SK-N-SH treated with all-trans-retinoic acid at 6 μM for 48 hours (cell line): ENCODE data around the gene BACH2.
"Not testable (repeated sequence)": the region's sequence is repeated elsewhere in the genome, so short reads cannot be mapped to it uniquely, and the experiment has no call there.

Experiments used
- ATAC-seq: fragments of 200-7000 bp; cut with Tn5 transposase; 3 replicates; pipeline ENCODE4 v1.9.1; 2020; ENCODE audit warnings: mild to moderate bottlenecking, moderate library complexity
- ARNTL ChIP-seq: fragments of 450-650 bp; formaldehyde crosslinking; IDR thresholded peaks from 2 replicates; pipeline ENCODE4 v1.5.0; 2020; ENCODE audit warnings: low read depth, mild to moderate bottlenecking, moderate library complexity, borderline replicate concordance
- BACH2 ChIP-seq: fragments of 250-450 bp; sonication (Bioruptor Pico); IDR thresholded peaks from 2 replicates; pipeline ENCODE4 v1.9.0; 2021; ENCODE audit warnings: mild to moderate bottlenecking, borderline replicate concordance
- ISL1 ChIP-seq: fragments of 250-450 bp; sonication (Bioruptor Pico); IDR thresholded peaks from 2 replicates; pipeline ENCODE4 v2.1.2; 2022; ENCODE audit warnings: mild to moderate bottlenecking, moderate library complexity
- OSR1 ChIP-seq: fragments of 250-450 bp; sonication (Bioruptor Pico); IDR thresholded peaks from 2 replicates; pipeline ENCODE4 v1.8.0; 2022; ENCODE audit warnings: moderate library complexity, mild to moderate bottlenecking, inconsistent platforms
- PPARA ChIP-seq: fragments of 250-450 bp; sonication (Bioruptor Pico); IDR thresholded peaks from 2 replicates; pipeline ENCODE4 v1.5.0; 2020; ENCODE audit warnings: mild to moderate bottlenecking, borderline replicate concordance
- RARB ChIP-seq: fragments of 250-450 bp; sonication (Bioruptor Pico); IDR thresholded peaks from 2 replicates; pipeline ENCODE4 v1.8.0; 2021; ENCODE audit warnings: mild to moderate bottlenecking, moderate library complexity
- SNAI2 ChIP-seq: fragments of 250-450 bp; sonication (Bioruptor Pico); IDR thresholded peaks from 2 replicates; pipeline ENCODE4 v1.5.0; 2020; ENCODE audit warnings: mild to moderate bottlenecking, moderate library complexity
- TCF4 ChIP-seq: fragments of 250-450 bp; sonication (Bioruptor Pico); IDR thresholded peaks from 2 replicates; pipeline ENCODE4 v1.8.0; 2021; ENCODE audit warnings: mild to moderate bottlenecking, moderate library complexity, borderline replicate concordance
- TOX ChIP-seq: fragments of 250-450 bp; sonication (Bioruptor Pico); IDR thresholded peaks from 2 replicates; pipeline ENCODE4 v1.8.0; 2021; ENCODE audit warnings: mild to moderate bottlenecking, moderate library complexity, borderline replicate concordance
- ZFP30 ChIP-seq: fragments of 450-650 bp; formaldehyde crosslinking; IDR thresholded peaks from 2 replicates; pipeline ENCODE4 v1.5.0; 2022; ENCODE audit warnings: mild to moderate bottlenecking, moderate library complexity
- ZNF565 ChIP-seq: fragments of 450-650 bp; formaldehyde crosslinking; conservative IDR thresholded peaks from 2 replicates; pipeline ENCODE4 v1.5.0; 2020; ENCODE audit warnings: low read depth, mild to moderate bottlenecking, moderate library complexity
- ZNF70 ChIP-seq: fragments of 450-650 bp; formaldehyde crosslinking; IDR thresholded peaks from 2 replicates; pipeline ENCODE4 v1.5.0; 2020; ENCODE audit warnings: mild to moderate bottlenecking, moderate library complexity
- ZNF8 ChIP-seq: fragments of 450-650 bp; formaldehyde crosslinking; IDR thresholded peaks from 2 replicates; pipeline ENCODE4 v1.5.0; 2020; ENCODE audit warnings: mild to moderate bottlenecking, moderate library complexity
- TF ChIP-seq, protein P1 (sequence below): fragments of 250-450 bp; sonication (Bioruptor Pico); IDR thresholded peaks from 2 replicates; pipeline ENCODE4 v1.8.0; 2020; ENCODE audit warnings: mild to moderate bottlenecking, moderate library complexity, borderline replicate concordance
- TF ChIP-seq, protein P2 (sequence below): fragments of 250-450 bp; sonication (Bioruptor Pico); IDR thresholded peaks from 2 replicates; pipeline ENCODE4 v1.5.1; 2021; ENCODE audit warnings: mild to moderate bottlenecking, moderate library complexity
- TF ChIP-seq, protein P3 (sequence below): fragments of 250-450 bp; sonication (Bioruptor Pico); IDR thresholded peaks from 2 replicates; pipeline ENCODE4 v1.8.0; 2021; ENCODE audit warnings: low read depth, mild to moderate bottlenecking, moderate library complexity, borderline replicate concordance
- TF ChIP-seq, protein P4 (sequence below): fragments of 250-450 bp; sonication (Bioruptor Pico); IDR thresholded peaks from 2 replicates; pipeline ENCODE4 v1.5.0; 2020; ENCODE audit warnings: mild to moderate bottlenecking, moderate library complexity

Gene BACH2

DNA sequence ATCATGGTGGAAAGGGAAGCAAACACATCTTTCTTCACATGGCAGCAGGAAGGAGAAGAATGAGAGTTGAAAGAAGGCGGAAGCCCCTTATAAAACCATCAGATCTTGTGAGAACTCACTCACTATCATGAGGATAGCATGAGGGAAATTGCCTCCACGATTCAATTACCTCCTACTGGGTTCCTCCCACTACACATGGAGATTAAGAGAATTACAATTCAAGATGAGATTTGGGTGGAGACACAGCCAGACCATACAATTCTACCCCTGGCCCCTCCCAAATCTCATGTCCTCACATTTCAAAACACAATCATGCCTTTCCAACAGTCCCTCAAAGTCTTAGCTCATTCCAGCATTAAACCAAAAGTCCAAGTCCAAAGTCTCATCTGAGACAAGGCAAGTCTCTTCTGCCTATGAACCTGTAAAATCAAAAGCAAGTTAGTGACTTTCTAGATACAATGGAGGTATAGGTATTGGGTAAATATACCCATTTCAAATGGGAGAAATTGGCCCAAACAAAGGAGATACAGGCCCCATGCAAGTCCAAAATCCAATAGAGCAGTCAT lies 36.4 kb upstream of the BACH2 start:
- not testable (repeated sequence) for ATAC-seq

DNA sequence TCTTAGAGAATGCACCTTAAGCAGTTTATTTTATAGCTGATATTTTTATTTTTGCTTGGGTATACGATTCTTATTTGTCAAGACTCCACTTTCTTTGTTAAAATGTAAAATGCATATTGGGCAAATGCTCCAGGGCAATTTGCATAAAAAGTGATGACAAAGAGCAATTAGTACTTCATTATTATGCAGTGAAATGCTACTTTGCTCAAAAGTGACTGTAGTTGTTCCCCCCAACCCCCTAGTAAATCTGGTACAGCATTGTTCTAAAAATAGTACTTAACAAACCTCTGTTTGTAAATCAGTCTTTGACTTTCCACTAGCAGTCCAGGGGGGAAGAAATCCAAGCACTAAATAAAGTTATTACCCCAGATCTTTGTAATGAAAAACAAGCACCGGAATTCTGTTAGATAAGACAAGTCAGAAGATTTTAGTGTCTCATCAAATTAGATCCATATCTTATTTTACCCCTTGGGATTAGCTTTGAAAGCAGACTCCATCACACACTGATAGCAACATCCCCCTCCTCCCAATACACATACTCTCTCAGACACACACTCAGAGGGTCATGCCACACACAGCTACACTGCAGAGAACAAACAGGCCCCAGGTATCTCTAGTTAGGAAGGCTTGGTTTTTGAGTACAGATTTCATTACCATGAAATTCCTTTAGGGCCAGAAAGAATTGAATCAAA lies 32.9 kb upstream of the BACH2 start:
- no peak for ATAC-seq
- TF ChIP-seq TOX: no peak
- no peak for TF ChIP-seq OSR1 (CRISPR knock-in tag)
- TF ChIP-seq ISL1: peak; percentile 51
- TF ChIP-seq, all 23 proteins: peak for 1

DNA sequence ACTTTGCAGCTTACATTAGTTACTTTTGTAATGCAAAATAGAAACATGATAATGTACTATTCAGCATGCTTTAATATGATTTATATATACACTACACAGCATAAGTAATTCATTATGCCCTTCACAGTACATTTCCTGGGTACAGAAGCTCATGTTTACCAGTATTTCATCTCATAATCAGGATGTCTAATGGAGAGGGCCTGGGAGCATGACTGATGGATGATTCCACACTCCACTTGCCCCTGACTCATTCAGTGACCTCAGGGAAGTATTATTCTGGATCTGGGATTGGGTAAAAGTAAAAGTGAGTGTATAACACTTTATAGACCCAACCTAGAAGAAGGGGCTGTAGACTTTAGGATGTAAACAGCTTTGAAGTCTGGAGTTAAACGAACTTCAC lies 31.4 kb upstream of the BACH2 start:
- peak; percentile 86 for ATAC-seq
- TF ChIP-seq ZNF565 (CRISPR knock-in tag) (no peak), TCF4 (CRISPR knock-in tag) (0 out of 2 replicates have a peak, but pooled peaks have one; percentile 19), PPARA (CRISPR knock-in tag) (no peak), ISL1 (peak; percentile 54; the same call in 1 of the 2 replicates)
- TF ChIP-seq, protein P1, sequence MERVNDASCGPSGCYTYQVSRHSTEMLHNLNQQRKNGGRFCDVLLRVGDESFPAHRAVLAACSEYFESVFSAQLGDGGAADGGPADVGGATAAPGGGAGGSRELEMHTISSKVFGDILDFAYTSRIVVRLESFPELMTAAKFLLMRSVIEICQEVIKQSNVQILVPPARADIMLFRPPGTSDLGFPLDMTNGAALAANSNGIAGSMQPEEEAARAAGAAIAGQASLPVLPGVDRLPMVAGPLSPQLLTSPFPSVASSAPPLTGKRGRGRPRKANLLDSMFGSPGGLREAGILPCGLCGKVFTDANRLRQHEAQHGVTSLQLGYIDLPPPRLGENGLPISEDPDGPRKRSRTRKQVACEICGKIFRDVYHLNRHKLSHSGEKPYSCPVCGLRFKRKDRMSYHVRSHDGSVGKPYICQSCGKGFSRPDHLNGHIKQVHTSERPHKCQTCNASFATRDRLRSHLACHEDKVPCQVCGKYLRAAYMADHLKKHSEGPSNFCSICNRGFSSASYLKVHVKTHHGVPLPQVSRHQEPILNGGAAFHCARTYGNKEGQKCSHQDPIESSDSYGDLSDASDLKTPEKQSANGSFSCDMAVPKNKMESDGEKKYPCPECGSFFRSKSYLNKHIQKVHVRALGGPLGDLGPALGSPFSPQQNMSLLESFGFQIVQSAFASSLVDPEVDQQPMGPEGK (CRISPR knock-in tag): no peak

DNA sequence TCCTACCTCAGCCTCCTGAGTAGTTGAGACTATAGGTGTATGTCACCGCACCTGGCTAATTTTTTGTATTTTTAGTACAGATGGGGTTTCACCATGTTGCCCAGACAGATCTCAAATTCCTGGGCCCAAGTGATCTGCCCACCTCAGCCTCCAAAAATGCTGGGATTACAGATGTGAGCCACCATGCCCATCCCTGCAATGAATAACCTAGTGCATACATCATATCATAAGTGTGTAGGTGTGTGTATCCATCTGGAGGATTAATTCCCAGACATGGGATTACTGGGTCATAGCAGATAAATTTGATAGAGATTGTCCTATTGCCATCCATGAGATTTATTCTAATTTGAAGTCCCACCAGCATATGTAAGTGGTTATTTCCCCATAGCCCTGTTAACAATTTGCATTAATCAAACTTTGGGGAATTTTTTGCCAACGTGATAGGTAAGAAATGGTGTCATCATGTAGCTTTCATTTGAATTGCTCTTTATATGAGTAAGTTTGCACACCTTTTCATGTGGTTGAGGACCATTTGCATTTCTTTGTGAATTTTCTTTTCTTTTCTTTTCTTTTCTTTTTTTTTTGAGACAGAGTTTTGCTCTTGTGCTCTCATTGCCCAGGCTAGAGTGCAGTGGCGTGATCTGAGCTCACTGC lies 29.9 kb upstream of the BACH2 start:
- ATAC-seq: no peak
- TF ChIP-seq OSR1 (CRISPR knock-in tag): no peak
- no peak for TF ChIP-seq ZNF70 (CRISPR knock-in tag)
- no peak for TF ChIP-seq TCF4 (CRISPR knock-in tag)
- no peak for TF ChIP-seq BACH2 (CRISPR knock-in tag)
- TF ChIP-seq, protein P2, sequence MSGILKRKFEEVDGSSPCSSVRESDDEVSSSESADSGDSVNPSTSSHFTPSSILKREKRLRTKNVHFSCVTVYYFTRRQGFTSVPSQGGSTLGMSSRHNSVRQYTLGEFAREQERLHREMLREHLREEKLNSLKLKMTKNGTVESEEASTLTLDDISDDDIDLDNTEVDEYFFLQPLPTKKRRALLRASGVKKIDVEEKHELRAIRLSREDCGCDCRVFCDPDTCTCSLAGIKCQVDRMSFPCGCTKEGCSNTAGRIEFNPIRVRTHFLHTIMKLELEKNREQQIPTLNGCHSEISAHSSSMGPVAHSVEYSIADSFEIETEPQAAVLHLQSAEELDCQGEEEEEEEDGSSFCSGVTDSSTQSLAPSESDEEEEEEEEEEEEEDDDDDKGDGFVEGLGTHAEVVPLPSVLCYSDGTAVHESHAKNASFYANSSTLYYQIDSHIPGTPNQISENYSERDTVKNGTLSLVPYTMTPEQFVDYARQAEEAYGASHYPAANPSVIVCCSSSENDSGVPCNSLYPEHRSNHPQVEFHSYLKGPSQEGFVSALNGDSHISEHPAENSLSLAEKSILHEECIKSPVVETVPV (CRISPR knock-in tag): no peak
- TF ChIP-seq ISL1: no peak
- TF ChIP-seq TOX: no peak
- TF ChIP-seq, protein P3, sequence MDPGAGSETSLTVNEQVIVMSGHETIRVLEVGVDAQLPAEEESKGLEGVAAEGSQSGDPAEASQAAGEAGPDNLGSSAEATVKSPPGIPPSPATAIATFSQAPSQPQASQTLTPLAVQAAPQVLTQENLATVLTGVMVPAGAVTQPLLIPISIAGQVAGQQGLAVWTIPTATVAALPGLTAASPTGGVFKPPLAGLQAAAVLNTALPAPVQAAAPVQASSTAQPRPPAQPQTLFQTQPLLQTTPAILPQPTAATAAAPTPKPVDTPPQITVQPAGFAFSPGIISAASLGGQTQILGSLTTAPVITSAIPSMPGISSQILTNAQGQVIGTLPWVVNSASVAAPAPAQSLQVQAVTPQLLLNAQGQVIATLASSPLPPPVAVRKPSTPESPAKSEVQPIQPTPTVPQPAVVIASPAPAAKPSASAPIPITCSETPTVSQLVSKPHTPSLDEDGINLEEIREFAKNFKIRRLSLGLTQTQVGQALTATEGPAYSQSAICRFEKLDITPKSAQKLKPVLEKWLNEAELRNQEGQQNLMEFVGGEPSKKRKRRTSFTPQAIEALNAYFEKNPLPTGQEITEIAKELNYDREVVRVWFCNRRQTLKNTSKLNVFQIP (CRISPR knock-in tag): no peak
- TF ChIP-seq RARB (CRISPR knock-in tag): no peak
- TF ChIP-seq SNAI2 (CRISPR knock-in tag): no peak
- TF ChIP-seq, protein P4, sequence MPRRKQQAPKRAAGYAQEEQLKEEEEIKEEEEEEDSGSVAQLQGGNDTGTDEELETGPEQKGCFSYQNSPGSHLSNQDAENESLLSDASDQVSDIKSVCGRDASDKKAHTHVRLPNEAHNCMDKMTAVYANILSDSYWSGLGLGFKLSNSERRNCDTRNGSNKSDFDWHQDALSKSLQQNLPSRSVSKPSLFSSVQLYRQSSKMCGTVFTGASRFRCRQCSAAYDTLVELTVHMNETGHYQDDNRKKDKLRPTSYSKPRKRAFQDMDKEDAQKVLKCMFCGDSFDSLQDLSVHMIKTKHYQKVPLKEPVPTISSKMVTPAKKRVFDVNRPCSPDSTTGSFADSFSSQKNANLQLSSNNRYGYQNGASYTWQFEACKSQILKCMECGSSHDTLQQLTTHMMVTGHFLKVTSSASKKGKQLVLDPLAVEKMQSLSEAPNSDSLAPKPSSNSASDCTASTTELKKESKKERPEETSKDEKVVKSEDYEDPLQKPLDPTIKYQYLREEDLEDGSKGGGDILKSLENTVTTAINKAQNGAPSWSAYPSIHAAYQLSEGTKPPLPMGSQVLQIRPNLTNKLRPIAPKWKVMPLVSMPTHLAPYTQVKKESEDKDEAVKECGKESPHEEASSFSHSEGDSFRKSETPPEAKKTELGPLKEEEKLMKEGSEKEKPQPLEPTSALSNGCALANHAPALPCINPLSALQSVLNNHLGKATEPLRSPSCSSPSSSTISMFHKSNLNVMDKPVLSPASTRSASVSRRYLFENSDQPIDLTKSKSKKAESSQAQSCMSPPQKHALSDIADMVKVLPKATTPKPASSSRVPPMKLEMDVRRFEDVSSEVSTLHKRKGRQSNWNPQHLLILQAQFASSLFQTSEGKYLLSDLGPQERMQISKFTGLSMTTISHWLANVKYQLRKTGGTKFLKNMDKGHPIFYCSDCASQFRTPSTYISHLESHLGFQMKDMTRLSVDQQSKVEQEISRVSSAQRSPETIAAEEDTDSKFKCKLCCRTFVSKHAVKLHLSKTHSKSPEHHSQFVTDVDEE: no peak
- TF ChIP-seq ZFP30: no peak
- no peak for TF ChIP-seq ZNF565 (CRISPR knock-in tag)
- TF ChIP-seq, protein P1 (CRISPR knock-in tag): no peak
- TF ChIP-seq ARNTL (CRISPR knock-in tag): no peak
- no peak for TF ChIP-seq ZNF8 (CRISPR knock-in tag)
